CD14-positive monocyte (primary cell): Measurements from ENCODE around the gene WARS2. TPM values are rescaled to one million over a fixed set of nuclear protein-coding genes. Genes with fewer than 3 reads are reported as not detected.

Experiments used
- DNase-seq, 3 donors: peaks; one replicate each; pipeline ENCODE4 v3.0.0-alpha.2; 2011 to 2022
- H2AFZ ChIP-seq: 2 replicates; pipeline ENCODE4 v1.6.0; 2012; ENCODE audit warnings: mild to moderate bottlenecking, low read depth, low read length, inconsistent platforms; ENCODE audit not compliant: insufficient read depth, poor library complexity, severe bottlenecking
- H3K27ac ChIP-seq, 2 donors: 1 replicate in 1 of 2; 2 replicates in 1 of 2; pipeline ENCODE4 v1.5.1; 2012 to 2013; ENCODE audit warnings: low read length in 2 of 2, control low read depth in 1 of 2, inconsistent platforms in 1 of 2, low read depth in 1 of 2, mild to moderate bottlenecking in 1 of 2
- H3K27me3 ChIP-seq, 2 donors: one replicate each; pipeline versions ENCODE4 v1.6.0 to v1.6.1; 2011 to 2013; ENCODE audit warnings: low read length in 2 of 2; ENCODE audit not compliant: control insufficient read depth in 2 of 2, insufficient read depth in 2 of 2
- H3K36me3 ChIP-seq, 2 donors: replicated peaks in 1 of 2; 1 replicate in 1 of 2; 2 replicates in 1 of 2; pipeline versions ENCODE4 v1.5.1 to v1.6.1; 2012 to 2013; ENCODE audit warnings: low read length in 2 of 2, control low read depth in 1 of 2, inconsistent platforms in 1 of 2, mild to moderate bottlenecking in 1 of 2; ENCODE audit not compliant: insufficient read depth in 2 of 2, control insufficient read depth in 1 of 2
- H3K4me1 ChIP-seq, 2 donors: 1 replicate in 1 of 2; 2 replicates in 1 of 2; pipeline versions ENCODE4 v1.5.1 to v1.6.1; 2012 to 2013; ENCODE audit warnings: low read length in 2 of 2, control low read depth in 1 of 2, inconsistent platforms in 1 of 2, mild to moderate bottlenecking in 1 of 2, moderate library complexity in 1 of 2; ENCODE audit not compliant: insufficient read depth in 2 of 2, control insufficient read depth in 1 of 2
- H3K4me2 ChIP-seq: replicated peaks from 2 replicates; pipeline ENCODE3; 2012; ENCODE audit warnings: low read length, moderate library complexity, mild to moderate bottlenecking; ENCODE audit not compliant: poor library complexity, severe bottlenecking; ENCODE audit errors: extremely low read depth
- H3K4me3 ChIP-seq, 3 experiments: fragments of 200-600 bp in 1 of 3; sonication (generic) in 1 of 3; replicated peaks in 1 of 3; 1 replicate in 2 of 3; 2 replicates in 1 of 3; pipeline ENCODE4 v1.5.1; 2011 to 2013; ENCODE audit warnings: low read length in 3 of 3, mild to moderate bottlenecking in 3 of 3, control low read depth in 2 of 3, low read depth in 2 of 3, inconsistent platforms in 1 of 3, moderate library complexity in 1 of 3
- H3K79me2 ChIP-seq: 2 replicates; pipeline ENCODE4 v1.6.0; 2012; ENCODE audit warnings: mild to moderate bottlenecking, control low read depth, inconsistent platforms, low read length, moderate library complexity; ENCODE audit not compliant: insufficient read depth
- H3K9ac ChIP-seq: 2 replicates; pipeline ENCODE4 v1.6.0; 2017; ENCODE audit warnings: low read length, mild to moderate bottlenecking; ENCODE audit not compliant: insufficient read depth, poor library complexity, severe bottlenecking
- H3K9me3 ChIP-seq, 2 donors: replicated peaks in 1 of 2; 1 replicate in 1 of 2; 2 replicates in 1 of 2; pipeline versions ENCODE4 v1.5.1 to v1.6.1; 2012 to 2013; ENCODE audit warnings: low read length in 2 of 2, control low read depth in 1 of 2; ENCODE audit not compliant: control insufficient read depth in 1 of 2, insufficient read depth in 1 of 2
- H4K20me1 ChIP-seq: 2 replicates; pipeline ENCODE4 v1.6.0; 2012; ENCODE audit warnings: mild to moderate bottlenecking, low read length, control low read depth, moderate library complexity; ENCODE audit not compliant: insufficient read depth
- H3K27ac Mint-ChIP-seq, 7 donors: one replicate each; pipeline ENCODE4 v1.8.0; 2020; ENCODE audit warnings: mild to moderate bottlenecking in 7 of 7, mixed read lengths in 7 of 7, moderate library complexity in 6 of 7, inconsistent platforms in 2 of 7
- H3K27me3 Mint-ChIP-seq, 3 donors: one replicate each; pipeline ENCODE4 v1.8.0; 2021 to 2022; ENCODE audit warnings: low read depth in 3 of 3, mild to moderate bottlenecking in 3 of 3, mixed read lengths in 3 of 3, moderate library complexity in 3 of 3, inconsistent platforms in 1 of 3
- H3K36me3 Mint-ChIP-seq, 2 donors: one replicate each; pipeline ENCODE4 v1.8.0; 2020; ENCODE audit warnings: mixed read lengths in 2 of 2, inconsistent platforms in 1 of 2, mild to moderate bottlenecking in 1 of 2
- H3K4me1 Mint-ChIP-seq: one replicate; pipeline ENCODE4 v1.8.0; 2020; ENCODE audit warnings: mild to moderate bottlenecking, mixed read lengths
- H3K4me3 Mint-ChIP-seq, 2 donors: one replicate each; pipeline ENCODE4 v1.8.0; 2020; ENCODE audit warnings: mild to moderate bottlenecking in 2 of 2, mixed read lengths in 2 of 2, moderate library complexity in 1 of 2
- H3K9me3 Mint-ChIP-seq, 7 donors: one replicate each; pipeline ENCODE4 v1.8.0; 2020 to 2022; ENCODE audit warnings: mixed read lengths in 7 of 7, mild to moderate bottlenecking in 6 of 7, moderate library complexity in 6 of 7, inconsistent platforms in 2 of 7
- whole genome bisulfite sequencing: methylation state at CpG from one replicate; pipeline ENCODE4 v1.1.5; 2013; ENCODE audit warnings: missing lambda C conversion rate; ENCODE audit not compliant: insufficient coverage; 5-methylcytosine and 5-hydroxymethylcytosine counted together
- intact Hi-C, 2 donors: fragments of 100-400 bp; cut with micrococcal nuclease; formaldehyde crosslinking; loops; one replicate each; pipeline versions ENCODE4 v1.15.0 to v1.15.1; 2023
- polyA plus RNA-seq, 3 donors: library from polyadenylated mRNA; depleted of rRNA in 1 of 3; unstranded in 2 of 3; stranded (reverse) in 1 of 3; fragments of 300-500 nt in 2 of 3; fragments of >200 nt in 1 of 3; fragmentation: Illumina TruSeq in 2 of 3; gene quantifications; 1 replicate in 2 of 3; 2 replicates in 1 of 3; pipeline ENCODE4 v1.2.3, GENCODE V29; 2012 to 2021
- TF ChIP-seq, protein P1 (sequence below): fragments of 200-600 bp; IDR thresholded peaks from one replicate; pipeline ENCODE4 v1.8.0; 2022; ENCODE audit warnings: antibody characterized with exemption, mild to moderate bottlenecking

Gene WARS2
- polyA plus RNA-seq, 3 donors, result 4.6 to 5.1 (median 4.7) TPM

DNA sequence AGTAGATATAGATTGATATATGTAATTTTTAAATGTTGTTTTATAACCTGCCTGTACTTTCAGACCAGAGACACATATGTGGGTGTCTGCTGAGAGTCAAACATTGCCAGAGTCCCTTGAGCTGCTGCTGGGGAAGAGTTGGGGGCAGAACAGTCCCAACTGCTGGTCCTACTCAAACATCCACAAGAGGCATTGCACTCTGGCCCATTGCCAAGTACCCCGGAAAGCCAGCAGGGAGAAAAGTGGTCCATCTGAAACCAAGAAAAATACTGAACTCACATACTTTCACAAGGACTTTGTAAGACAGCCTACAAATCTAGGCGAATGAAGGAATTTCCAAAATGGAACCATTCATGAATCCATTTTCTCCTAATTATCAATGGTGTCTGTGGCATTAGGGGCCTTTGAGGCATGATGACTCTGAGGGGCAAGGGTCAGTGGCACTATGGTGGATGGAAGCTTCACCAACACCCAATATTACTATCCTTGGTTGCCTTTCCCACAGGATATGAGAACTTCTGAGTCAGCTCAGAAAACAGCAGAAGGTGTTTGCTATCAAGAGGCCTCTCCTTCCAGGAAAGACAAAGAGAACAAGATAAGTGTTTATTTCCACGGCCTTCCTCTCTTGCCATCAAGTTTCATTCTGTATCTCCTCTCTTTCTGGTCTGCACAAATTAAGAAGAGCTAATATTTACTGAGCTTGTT lies 145.0 kb downstream of the WARS2 start:
- intact Hi-C loops, result no loop called here
- peak overlapping the region in 1 of 2 donors; percentile 78 for H3K4me3 Mint-ChIP-seq
- peaks cover 3 to 69% of the 10 kb centered on the region in 2 donors for H3K9me3 ChIP-seq

DNA sequence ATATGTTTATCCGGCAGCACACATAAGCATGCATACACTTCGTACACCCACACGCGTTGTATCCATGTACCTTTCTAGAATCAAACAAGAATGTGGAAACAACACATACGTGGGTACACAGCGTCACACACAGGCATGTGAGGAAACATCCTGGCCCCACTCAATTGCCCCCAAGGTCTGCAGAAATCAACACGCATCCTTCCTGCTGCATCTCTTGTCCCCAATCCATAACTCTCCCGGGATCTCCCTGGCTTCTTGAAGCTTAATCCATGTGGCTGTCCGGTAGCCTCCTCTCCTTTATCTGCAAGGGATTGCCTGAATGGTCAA lies 146.8 kb downstream of the WARS2 start:
- Histone ChIP-seq H4K20me1 (no peaks in the 10 kb centered on the region), H3K79me2 (no peaks in the 10 kb centered on the region), H3K9me3 (peaks cover 0 to 71% of the 10 kb centered on the region in 2 donors), H3K4me2 (no peak overlapping the region), H3K27me3 (peaks cover 99% of the 10 kb centered on the region in 2 donors), H3K36me3 (no peaks in the 10 kb centered on the region), H3K9ac (no peak overlapping the region), H3K4me1 (no peaks in the 10 kb centered on the region), H3K27ac (no peak overlapping the region), H2AFZ (no peak overlapping the region), H3K4me3 (no peak overlapping the region)
- peaks cover 4% of the 10 kb centered on the region for H3K4me1 Mint-ChIP-seq
- H3K4me3 Mint-ChIP-seq, result peak overlapping the region in 1 of 2 donors; percentile 78
- H3K36me3 Mint-ChIP-seq, result peaks cover 5 to 11% of the 10 kb centered on the region in 2 donors
- H3K27ac Mint-ChIP-seq, result no peak overlapping the region
- peaks cover 0 to 31% (median 16%) of the 10 kb centered on the region in 7 donors for H3K9me3 Mint-ChIP-seq
- peaks cover 97 to 100% (median 99%) of the 10 kb centered on the region in 3 donors for H3K27me3 Mint-ChIP-seq
- TF ChIP-seq, protein P1, sequence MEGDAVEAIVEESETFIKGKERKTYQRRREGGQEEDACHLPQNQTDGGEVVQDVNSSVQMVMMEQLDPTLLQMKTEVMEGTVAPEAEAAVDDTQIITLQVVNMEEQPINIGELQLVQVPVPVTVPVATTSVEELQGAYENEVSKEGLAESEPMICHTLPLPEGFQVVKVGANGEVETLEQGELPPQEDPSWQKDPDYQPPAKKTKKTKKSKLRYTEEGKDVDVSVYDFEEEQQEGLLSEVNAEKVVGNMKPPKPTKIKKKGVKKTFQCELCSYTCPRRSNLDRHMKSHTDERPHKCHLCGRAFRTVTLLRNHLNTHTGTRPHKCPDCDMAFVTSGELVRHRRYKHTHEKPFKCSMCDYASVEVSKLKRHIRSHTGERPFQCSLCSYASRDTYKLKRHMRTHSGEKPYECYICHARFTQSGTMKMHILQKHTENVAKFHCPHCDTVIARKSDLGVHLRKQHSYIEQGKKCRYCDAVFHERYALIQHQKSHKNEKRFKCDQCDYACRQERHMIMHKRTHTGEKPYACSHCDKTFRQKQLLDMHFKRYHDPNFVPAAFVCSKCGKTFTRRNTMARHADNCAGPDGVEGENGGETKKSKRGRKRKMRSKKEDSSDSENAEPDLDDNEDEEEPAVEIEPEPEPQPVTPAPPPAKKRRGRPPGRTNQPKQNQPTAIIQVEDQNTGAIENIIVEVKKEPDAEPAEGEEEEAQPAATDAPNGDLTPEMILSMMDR, result no peak
- 15% methylated on average over 9 of the region's 9 CpGs for WGBS
- DNase-seq, result no peak
- intact Hi-C loops, result no loop called here

More for the DNA sequence above, 145.0 kb downstream of the WARS2 start:
- Histone ChIP-seq H2AFZ (no peak overlapping the region), H3K4me3 (no peak overlapping the region), H3K4me1 (peaks cover 3% of the 10 kb centered on the region in 2 donors), H4K20me1 (no peaks in the 10 kb centered on the region), H3K79me2 (no peaks in the 10 kb centered on the region), H3K27me3 (peaks cover 96 to 99% of the 10 kb centered on the region in 2 donors), H3K9ac (no peak overlapping the region), H3K4me2 (no peak overlapping the region), H3K27ac (no peak overlapping the region), H3K36me3 (no peaks in the 10 kb centered on the region)
- Mint-ChIP-seq H3K9me3 (peaks cover 0 to 33% (median 23%) of the 10 kb centered on the region in 7 donors), H3K36me3 (peaks cover 9 to 19% of the 10 kb centered on the region in 2 donors), H3K27ac (no peak overlapping the region), H3K27me3 (peaks cover 97 to 100% (median 99%) of the 10 kb centered on the region in 3 donors), H3K4me1 (peaks cover 12% of the 10 kb centered on the region)
- DNase-seq, result no peak
- TF ChIP-seq, protein P1, result no peak
- WGBS, result 58% methylated on average over 2 of the region's 3 CpGs
